NCI-H146 (cell line): Measurements from ENCODE around the gene DHRS9.

Experiments used
- DNase-seq: peaks from one replicate; lab custom pipeline; 2025; lab: John Stamatoyannopoulos, UW

DHRS9 gene

GRCh38 chr2:169065864-169066517 lies 3.4 kb upstream of the DHRS9 start:
- DNase-seq = no peak

GRCh38 chr2:169066897-169067296 lies 2.5 kb upstream of the DHRS9 start:
- DNase-seq = no peak

- DNase-seq = no peak
Observed at GRCh38 chr2:169069833-169070232, 470 bp downstream of the DHRS9 start.

- no peak for DNase-seq
Observed at GRCh38 chr2:169071455-169071854, 2.1 kb downstream of the DHRS9 start.

- no peak for DNase-seq
Observed at GRCh38 chr2:169072163-169072925, 3.0 kb downstream of the DHRS9 start.

- no peak for DNase-seq
Observed at GRCh38 chr2:169073211-169073962, 4.0 kb downstream of the DHRS9 start.

- DNase-seq = no peak
Observed at GRCh38 chr2:169073963-169074751, 4.8 kb downstream of the DHRS9 start.

- DNase-seq = no peak
Observed at GRCh38 chr2:169077674-169078240, 8.4 kb downstream of the DHRS9 start.

- DNase-seq = no peak
Observed at GRCh38 chr2:169080250-169081069, 11.1 kb downstream of the DHRS9 start.

GRCh38 chr2:169081551-169081950 lies 12.2 kb downstream of the DHRS9 start:
- no peak for DNase-seq

GRCh38 chr2:169082995-169083394 lies 13.6 kb downstream of the DHRS9 start:
- DNase-seq = no peak

- DNase-seq = no peak
Observed at GRCh38 chr2:169086893-169087467, 17.6 kb downstream of the DHRS9 start.

- DNase-seq = no peak
Observed at GRCh38 chr2:169087757-169088379, 18.5 kb downstream of the DHRS9 start.

- DNase-seq = no peak
Observed at GRCh38 chr2:169089182-169089581, 19.8 kb downstream of the DHRS9 start.

- DNase-seq = peak; percentile 0
Observed at GRCh38 chr2:169090133-169090820, 20.9 kb downstream of the DHRS9 start.

- DNase-seq = no peak
Observed at GRCh38 chr2:169091256-169091655, 21.9 kb downstream of the DHRS9 start.

- DNase-seq = no peak
Observed at GRCh38 chr2:169091761-169092519, 22.6 kb downstream of the DHRS9 start.

GRCh38 chr2:169093535-169093934 lies 24.2 kb downstream of the DHRS9 start:
- DNase-seq = no peak

GRCh38 chr2:169094676-169095075 lies 25.3 kb downstream of the DHRS9 start:
- no peak for DNase-seq
